HT1080 (cell line): Measurements from ENCODE around the gene LRRC8C. TPM values are rescaled to one million over a fixed set of nuclear protein-coding genes. Genes with fewer than 3 reads are reported as not detected.

ENCODE experiments used
- DNase-seq: peaks from one replicate; pipeline ENCODE4 v3.0.0-alpha.2; 2015; ENCODE audit warnings: low read depth
- total RNA-seq: library from RNA; depleted of rRNA; stranded (reverse); fragments of >200 nt; shearing (Covaris generic); gene quantifications from 2 replicates; pipeline ENCODE4 v1.2.3, GENCODE V29; 2014

The LRRC8C gene
- total RNA-seq, 1 experiment from 2014 or later, result 11.2 TPM

DNA sequence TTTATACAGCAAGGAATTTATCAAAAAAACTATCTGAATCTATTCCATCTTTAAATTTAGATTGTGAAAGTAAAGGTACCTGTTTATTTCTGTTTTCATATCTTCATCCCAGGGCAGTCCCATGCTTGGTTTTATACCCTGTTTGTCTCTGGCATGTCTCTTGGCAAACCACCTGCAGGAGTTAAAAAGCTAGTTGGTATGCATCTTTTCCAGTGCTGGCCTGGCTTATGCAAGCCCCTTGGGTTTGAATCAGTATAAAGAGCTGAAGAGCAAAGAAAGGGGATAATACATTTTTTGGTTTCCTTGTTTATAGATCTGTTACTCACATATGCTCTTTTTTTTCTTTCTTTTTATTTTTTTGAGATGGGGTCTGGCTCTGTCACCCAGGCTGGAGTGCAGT, 37.8 kb downstream of the LRRC8C start:
- DNase-seq, result no peak

DNA sequence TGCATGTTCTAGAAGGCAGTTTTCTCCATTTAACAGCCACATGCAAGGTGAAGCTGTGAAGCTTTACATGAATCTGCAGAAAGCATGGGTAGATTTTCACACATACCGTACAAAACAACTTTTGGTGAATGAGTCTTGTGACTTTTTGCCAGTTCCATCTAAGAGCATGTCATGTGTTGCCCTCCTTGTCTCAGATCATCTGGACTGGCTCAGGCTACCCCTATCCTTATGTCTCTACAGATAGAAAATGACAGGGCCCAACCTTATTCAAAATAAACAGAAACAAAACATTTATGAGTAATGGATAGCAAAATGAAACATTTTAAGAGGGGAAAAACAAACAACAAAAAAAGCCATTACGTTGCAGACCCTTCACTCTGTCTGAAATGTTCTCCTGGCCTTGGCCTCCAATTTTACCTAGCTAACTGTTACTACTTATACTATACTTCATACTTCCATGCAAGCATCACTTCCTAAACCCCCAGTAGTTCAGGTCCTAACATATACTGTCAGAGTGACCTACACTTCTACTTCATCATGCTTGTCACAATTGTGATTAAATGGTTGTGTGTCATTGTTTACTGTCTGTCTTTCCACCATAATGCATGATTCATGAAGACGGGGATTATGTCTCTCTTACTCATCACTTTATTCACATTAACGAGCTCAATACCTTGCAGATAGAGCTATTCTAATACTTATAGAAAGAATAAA, 39.0 kb downstream of the LRRC8C start:
- peak; percentile 79 for DNase-seq

- DNase-seq, result no peak
Observed at GRCh38 chr1:89672489-89673183, 39.7 kb downstream of the LRRC8C start.

DNA sequence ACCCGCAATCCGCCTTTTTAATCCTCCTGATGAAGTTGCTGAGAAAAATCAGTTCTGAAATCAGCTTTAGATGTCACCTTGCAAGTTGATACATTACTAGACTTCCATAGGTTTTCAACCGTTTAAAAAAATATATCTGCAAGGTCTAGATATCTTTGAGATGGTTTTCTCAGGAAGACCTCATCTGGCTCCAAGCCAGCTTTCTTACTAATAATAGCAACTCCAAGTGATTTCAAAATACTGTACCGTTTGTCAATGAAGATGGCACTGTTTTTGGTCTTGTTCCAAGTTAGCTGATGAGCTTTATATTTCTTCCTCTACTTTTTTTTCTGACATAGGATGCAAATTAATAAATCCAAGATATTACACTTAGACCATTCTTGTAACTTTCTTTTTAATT, 40.3 kb downstream of the LRRC8C start:
- DNase-seq, result no peak

- no peak for DNase-seq
Observed at GRCh38 chr1:89675677-89676076, 42.8 kb downstream of the LRRC8C start.

DNA sequence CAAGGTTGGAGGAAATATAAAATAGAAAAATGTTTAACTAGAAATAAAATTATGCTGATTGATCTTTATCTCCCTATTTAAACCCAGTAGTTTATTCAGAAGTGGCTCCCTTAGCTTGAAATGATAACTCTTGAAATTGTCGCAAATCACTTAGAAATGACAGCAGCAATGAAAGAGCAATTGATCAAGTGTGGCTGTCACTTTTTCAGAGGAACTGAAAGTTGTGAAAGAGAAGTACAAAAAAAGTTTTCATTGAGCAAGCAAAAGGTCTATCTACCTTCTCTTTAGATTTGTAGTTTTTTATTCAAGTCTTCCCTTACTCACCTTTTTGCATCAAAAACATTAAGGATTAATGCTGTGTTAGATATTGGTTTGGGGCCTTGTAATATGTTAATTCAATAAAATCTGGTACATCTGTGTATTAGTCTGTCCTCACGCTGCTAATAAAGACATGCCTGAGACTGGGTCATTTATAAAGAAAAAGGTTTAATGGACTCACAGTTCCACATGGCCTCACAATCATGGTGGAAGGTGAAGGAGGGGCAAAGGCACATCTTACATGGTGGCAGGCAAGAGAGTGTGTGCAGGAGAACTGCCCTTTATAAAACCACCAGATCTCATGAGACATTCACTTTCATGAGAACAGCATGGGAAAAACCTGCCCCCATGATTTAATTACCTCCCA, 48.3 kb downstream of the LRRC8C start:
- DNase-seq, result no peak

- DNase-seq, result no peak
Observed at GRCh38 chr1:89682611-89683010, 49.7 kb downstream of the LRRC8C start.

DNA sequence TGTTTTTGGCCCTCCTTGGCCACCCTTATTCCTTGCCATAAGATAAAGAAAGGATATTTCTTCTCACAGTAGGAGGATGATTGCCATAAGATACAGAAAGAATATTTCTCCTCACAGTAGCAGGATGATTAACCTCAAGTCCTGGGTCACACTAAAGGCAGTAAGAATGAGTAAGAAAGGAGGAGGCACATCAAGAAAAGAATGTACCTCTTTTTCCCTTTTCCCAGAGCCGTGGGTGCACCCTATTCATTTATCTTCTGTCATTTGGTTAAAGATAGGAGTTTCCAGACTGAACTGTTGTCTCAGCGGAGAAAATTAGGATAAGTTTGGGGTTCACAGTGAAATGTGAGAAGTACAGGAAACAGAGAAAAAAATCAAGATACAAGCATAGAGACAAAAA, 52.5 kb downstream of the LRRC8C start:
- DNase-seq, result no peak

GRCh38 chr1:89686520-89686919, 53.6 kb downstream of the LRRC8C start:
- DNase-seq, result no peak

DNA sequence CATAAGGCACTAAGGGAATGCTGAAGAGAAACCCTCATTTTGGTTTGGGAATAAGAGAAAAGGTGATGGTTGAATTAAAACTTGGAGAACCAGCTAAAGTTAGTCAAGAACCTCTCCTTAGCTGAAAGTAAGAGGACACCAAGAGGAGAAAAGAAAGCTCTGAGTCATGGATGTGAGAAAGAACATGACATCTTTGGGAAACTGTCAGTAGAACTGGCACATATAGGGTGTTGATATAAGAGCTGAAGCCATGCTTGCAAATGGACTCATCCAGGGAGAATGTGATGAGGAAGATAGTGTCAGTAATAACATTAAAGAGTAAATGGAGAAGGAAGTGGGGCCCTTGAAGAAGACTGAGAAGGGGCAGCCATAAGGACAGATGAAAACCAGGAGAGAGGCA, 54.3 kb downstream of the LRRC8C start:
- no peak for DNase-seq

DNA sequence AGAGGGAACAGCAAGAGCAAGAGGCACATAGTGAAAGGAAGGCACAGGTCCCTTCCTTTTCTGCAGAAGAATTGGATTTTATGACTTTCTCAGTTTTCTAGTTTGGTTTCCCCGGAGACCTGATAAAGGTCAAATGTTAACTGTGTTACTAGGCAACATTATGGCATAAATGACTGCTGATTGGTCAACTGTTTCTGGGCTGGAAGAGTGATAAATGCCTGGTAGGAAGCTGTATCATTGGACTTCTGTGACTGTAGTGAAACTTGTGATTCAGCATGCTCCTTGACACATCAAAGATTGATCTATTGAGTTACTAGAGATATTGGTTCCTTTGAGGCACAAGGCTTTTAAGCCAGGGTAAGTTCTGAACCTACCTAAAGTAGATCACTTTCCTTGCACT, 55.7 kb downstream of the LRRC8C start:
- no peak for DNase-seq

- no peak for DNase-seq
Observed at GRCh38 chr1:89689234-89689633, 56.3 kb downstream of the LRRC8C start.

GRCh38 chr1:89690595-89690994, 57.7 kb downstream of the LRRC8C start:
- no peak for DNase-seq

DNA sequence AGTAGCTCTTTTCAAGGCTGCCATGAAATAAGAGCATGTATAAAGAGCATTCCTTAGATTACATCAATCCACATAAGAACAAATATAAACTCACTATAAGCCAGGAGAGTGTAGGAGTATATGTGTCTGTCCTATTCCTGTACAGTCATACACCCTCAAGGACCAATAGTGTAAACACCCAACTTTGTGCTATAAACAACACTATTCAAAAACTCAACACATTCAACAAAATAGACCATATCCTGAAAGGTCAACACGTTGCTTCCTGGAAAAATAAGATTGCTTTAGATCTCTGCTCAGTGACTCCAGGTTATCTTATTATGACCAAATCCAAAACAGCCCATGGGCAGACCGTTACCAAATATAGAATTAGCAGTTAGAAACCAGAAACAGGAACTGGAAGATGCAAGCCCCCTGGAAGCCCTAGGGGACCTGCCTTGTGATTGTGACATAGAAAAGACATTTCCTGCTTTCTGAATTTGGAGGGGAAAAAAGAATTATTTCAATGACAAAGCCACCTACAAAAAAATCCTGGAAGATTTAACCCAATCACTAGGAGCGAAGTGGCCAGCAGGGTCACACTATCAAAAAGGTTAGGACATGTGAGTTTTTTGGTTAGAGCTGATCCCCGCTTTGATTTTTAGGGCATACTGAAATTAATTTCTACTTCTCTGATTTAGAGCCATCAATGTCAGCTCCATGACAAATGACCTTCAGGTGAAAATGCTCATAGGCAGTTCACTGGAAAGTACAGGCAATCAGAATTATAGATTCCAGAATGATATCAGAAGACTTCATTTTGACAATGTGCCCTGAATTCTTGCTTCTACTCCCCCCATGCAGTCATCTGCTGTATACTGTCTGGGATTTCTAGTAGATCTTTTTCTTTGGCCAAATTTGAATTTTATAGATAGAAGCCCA, 59.9 kb downstream of the LRRC8C start:
- no peak for DNase-seq

DNA sequence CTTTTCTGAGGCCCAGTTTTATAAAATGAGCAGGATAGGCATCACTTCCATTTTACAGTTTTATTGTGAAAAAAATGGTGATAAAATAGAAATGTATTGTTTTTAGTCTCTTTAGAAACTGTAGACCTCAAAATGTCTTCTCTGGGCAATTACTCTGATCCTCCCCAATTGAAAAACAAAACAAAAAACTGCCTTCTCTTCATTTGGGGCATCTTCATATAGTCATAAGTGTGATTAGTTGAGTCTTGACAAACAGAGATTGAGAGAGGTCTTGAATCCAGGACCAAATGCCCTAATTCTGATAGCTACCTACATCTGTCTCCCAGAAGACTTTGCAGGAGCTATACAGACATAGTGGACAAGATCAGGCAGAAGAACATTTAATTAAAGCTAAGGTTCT, 62.9 kb downstream of the LRRC8C start:
- no peak for DNase-seq

- DNase-seq, result no peak
Observed at GRCh38 chr1:89697383-89697782, 64.5 kb downstream of the LRRC8C start.

DNA sequence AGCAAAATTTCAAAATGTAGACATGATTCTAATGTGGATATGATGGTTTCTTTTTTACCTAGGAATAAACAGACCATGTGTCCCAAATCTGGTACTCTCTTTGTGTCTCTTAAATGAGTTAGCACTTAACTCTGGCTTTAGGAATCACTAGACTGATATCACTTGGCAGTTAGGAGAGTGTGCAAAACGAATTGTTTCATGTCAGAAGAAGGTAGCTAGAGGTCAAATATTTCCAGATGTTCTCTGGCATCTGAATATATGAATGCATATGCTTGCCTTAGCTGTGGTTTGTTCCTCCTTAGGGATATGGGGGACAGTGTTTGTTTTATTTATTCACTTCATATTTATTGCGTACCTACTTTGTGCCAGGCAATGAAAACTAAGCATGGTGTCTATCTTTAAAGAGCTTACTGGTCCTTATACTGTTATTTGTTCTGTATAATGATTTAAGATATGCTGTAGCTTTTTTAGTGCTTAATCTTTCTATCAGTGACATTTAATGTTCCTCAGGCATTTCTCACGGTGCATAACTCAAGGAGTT, 65.2 kb downstream of the LRRC8C start:
- no peak for DNase-seq

DNA sequence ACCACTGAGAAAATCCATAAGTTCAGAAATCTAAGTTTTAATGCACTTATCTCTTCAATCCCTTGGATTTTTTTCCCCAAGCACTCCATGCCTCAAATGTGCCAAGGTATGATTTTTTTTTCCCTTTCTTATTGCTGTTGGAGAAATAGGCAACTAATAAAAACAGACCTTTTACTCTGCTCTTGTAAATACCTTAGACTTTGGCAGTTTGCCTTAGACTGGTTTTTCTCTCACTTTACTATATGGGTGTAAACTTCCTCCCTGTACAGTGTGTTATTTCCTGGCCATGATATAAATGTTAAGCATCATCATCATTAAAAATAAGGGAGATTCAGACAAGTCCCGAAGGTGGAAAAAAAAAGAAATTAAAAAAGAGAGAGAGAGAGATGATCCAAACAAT, 65.7 kb downstream of the LRRC8C start:
- no peak for DNase-seq

GRCh38 chr1:89699451-89699986, 66.6 kb downstream of the LRRC8C start:
- no peak for DNase-seq

DNA sequence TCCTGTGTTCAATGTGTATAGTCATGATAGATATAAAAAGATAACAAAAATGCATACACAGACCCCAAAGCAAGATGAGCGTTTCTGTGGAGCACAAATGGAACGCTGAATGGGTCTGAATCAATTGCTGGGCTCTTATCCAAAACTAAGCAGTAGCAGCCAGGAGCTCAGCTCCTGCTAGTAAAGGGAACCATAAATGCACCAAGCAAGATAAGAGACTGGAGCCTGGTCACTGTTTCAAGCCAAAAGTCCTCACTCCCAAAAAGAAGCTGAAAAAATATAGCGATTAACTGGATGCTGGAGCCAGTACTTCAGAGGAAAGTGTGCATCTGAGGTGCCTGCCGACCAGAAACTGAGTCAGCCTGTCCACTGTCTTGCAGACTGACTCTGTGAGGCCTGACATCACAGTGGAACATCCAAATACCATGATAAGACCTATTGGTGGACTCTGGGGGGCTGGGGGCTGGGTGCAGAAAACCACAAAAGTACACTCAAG, 68.9 kb downstream of the LRRC8C start:
- no peak for DNase-seq
